ENCODE measurements around the gene VRK2. TPM values are rescaled to one million over a fixed set of nuclear protein-coding genes. Genes with fewer than 3 reads are reported as not detected.
"Not testable (repeated sequence)": the region's sequence is repeated elsewhere in the genome, so short reads cannot be mapped to it uniquely, and the experiment has no call there.

VRK2 gene
- total RNA-seq, 1 donor from 2014 or later, result 18.6 TPM

DNA sequence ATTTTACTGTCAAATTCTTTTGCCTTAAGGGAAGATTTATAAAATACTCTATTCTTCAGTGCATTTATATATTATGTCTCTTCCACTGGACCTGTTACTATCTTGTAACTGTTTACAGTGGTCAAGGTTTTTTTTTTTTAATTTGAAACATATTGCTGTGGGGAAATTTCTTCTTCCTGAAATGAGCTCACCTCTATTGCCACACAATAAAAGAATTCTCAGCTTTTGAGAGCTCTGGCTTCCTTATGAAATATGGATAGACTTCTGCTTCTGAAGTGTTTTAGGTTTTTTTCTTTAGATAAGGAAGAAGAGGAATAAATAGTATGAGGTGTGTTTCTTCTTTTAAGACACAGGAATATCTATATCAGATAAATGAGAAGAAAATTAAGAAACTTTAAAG, 7.7 kb downstream of the VRK2 start:
- no peak for DNase-seq (ENCODE audit: low read depth)

DNA sequence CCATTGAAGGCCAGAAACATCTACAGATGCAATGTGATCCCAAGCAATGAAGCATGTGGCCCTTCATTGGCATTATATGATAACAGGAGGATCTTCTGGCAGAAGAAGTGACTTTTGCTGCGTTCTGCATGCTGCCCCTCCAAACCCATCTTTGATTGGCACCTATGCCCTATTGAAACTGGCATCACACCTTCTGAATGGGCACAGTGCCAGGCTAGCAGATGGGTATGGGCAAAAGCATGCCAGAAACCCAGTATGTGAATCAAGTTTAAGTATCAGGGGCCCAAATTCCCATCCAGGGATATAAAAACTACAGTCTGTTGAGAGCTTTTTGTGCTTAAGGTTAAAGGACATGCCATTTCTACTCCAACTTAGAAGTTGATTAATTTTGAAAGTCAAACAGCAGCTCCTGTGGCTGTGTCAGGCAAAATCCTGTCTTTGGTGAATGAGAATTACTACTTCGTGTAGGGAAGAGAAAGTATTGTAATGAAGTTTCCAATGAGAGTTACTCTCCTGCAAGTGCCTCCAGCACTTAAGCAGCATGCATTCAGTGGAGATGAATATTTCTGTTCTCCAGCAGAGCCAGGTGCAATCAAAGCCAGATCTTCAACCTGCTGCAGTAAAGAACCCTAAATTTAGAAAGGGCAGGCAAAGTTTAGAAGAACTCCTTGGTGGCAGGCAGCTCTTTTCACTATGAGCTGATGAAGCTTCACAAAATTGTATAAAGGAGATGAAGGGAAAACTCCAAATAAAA, 8.6 kb downstream of the VRK2 start:
- no peak for DNase-seq (ENCODE audit: low read depth)

DNA sequence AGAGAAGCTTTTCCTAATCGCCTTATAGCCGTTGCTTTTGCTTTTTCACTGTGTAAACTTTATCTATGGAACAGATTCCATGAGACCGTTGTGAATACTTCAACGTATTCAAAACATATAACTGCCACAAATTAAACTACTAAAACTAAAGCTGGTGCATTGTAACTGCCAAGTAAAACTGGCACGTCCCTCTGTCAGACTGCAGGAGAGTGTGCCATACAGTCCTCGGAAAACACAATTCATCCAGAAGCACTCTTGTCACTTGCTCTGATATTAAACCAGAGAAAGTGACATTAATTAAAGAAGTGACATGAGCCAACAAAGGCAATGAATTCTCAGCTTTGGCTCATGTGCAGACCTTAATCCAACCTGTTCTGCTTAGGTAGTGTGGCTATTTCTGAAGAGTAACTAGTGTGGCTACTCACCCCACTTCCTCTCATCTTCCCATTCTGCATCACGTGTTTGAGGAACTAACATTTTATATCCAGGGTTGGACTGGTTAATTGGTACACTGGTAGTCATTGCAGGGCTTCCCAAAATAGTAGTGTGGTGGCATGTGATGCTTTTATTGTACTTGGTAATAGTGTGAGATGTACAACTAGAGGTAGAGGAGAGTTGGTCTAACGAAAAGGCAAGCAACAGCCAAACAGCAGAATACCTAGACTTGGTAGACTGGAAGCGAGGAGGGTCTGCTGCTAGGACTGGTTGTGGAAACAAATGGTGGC, 9.7 kb downstream of the VRK2 start:
- DNase-seq (ENCODE audit: low read depth), result no peak

DNA sequence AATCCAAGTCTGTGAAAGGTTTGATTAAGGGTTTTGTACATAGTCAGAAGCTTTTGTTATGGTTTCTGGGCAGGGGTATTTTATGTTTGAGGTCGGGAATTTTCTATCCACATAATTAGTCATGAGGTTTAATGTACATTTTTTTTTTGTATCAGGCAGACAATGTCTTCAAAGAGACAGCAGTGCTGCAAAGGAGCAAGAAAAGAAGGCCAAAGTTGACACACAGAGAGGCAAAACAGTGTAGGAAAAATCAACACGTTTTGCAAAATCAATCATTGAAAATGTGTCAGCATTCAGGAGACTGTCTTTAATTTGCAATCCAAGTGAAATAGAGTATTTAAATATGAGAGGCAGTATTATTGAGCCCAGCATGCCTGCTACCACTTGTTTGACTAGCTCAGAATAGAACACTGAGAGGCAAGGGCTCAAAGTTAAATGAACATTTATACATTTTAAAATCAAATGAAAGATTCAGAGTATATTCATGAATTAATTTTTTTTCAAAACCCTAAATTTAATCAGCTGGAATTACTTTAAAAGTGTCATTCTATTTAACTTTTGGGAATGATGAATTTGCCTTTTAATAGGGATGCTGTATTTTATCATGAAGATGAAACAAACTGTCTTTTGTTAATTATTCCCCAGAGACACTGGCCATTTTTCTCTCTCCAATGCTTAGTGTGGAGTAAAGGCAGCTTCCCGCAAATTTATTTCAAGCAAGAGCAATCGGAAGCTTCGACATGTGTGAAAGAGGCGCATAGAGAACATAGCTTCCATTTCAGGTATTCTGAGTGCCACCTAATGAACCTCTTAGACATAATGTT, 11.3 kb downstream of the VRK2 start:
- no peak for DNase-seq (ENCODE audit: low read depth)

DNA sequence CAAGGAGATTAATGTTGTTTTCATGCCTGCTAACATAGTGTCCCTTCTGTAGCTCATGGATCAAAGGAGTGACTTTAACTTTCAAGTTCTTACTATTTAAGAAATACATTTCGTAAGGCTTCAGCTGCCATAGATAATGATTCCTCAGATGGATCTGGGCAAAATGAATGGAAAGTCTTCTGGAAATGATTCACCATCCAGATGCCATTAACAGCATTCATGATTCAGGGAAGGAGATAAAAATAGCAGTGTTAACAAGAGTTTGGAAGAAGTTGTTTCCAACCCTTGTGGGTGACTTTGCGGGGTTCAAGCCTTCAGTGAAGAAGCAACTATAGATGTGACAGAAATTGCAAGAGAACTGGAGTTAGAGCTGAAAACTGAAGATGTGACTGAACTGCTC, 17.0 kb downstream of the VRK2 start:
- DNase-seq (ENCODE audit: low read depth), result peak; percentile 68

DNA sequence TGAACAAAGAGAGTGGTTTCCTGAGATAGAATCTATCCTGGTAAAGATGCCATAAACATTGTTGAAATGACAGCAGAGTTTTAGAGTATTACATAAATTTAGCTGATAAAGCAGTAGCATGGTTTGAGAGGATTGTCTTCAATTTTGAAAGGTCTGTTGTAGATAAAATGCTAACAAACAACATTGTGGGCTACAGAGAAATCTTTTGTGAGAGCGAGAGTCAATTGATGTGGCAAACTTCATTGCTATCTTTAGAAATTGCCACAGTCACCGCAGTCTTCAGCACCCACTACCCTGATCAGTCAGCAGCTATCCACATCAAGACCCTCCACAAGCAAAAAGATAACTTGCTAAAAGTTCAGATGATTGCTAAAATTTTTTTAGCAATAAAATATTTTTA, 17.5 kb downstream of the VRK2 start:
- DNase-seq (ENCODE audit: low read depth), result no peak

DNA sequence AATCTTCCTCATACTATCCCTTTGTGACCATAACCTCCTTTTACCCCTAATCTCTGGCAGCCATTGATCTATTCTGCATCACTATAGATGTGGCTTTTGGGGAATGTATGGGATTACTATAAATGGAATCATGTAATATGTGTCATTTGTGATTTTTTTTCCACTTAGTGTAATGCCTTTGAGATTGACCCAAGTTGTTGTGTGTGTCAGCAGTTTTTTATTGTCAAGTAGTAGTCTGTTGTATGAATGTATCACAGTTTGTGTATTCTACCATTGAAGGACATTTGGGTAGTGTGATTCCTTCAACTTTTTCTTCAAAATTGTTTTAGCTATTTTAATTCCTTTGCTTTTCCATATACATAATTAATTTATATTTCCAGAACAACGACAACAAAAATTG, 18.6 kb downstream of the VRK2 start:
- no peak for DNase-seq (ENCODE audit: low read depth)

DNA sequence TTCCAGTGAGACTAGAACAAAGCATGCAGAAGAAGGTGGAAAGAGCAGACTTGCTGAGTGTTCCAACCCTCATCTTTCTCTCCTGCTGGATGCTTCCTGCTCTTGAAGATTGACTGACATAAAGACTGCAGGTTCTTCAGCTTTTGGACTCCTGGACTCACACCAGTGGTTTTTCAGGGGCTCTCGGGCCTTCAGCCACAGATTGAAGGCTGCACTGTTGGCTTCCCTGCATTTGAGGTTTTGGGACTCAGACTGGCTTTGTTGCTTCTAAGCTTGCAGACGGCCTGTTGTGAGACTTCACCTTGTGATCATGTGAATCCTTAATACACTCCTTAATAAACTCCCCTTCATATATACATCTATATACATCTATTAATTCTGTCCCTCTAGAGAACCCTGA, 20.4 kb downstream of the VRK2 start:
- DNase-seq (ENCODE audit: low read depth), result no peak

DNA sequence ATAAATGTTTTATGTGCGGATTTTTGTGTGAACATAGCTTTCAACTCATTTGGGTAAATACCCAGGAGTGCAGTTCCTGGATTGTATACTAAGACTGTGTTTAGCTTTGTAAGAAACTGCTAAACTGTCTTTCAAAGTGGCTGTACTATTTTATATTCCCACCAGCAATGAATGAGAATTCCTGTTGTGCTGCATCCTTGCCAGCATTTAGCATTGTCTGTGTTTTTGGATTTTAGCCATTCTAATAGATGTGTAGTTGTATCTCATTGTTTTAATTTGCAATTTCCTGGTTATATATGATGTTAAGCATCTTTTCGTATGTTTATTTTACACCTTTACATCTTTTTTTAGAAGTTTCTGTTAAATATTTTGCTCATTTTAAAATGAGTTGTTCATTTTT, 24.2 kb downstream of the VRK2 start:
- DNase-seq (ENCODE audit: low read depth), result no peak

DNA sequence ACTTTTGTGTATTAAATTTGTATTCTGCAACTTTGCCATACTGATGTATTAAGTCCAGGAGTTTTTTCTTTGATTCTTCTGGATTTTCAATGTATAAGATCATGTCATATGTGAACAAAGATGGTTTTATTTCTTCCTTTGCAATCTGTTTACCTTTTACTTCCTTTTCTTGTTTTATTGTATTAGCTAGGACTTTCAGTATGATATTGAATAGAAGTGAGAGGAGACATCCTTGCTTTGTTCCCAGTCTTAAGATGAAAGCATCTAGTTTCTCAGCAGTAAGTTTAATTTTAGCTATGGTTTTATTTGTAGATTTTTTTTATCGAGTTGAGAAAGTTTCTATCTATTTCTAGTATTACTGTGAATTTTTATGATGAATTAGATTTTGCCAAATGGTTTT, 25.5 kb downstream of the VRK2 start:
- no peak for DNase-seq (ENCODE audit: low read depth)

DNA sequence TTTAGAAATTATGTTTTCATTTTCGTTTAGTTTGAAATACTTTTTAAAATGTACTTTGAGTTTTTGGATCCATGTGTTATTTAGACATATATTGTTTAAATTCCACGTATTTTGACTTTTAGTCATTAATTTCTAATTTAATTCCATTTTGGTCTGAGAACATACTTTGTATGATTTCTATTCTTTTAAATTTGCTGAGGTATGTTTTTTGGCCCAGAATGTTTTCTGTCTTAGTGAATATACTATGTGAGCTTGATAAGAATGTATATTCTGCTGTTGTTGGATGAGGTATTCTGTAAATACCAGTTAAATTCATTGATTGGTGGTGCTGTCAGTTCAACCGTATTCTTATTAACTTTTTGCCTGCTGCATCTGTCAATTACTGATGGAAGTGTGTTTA, 26.4 kb downstream of the VRK2 start:
- DNase-seq (ENCODE audit: low read depth), result no peak

DNA sequence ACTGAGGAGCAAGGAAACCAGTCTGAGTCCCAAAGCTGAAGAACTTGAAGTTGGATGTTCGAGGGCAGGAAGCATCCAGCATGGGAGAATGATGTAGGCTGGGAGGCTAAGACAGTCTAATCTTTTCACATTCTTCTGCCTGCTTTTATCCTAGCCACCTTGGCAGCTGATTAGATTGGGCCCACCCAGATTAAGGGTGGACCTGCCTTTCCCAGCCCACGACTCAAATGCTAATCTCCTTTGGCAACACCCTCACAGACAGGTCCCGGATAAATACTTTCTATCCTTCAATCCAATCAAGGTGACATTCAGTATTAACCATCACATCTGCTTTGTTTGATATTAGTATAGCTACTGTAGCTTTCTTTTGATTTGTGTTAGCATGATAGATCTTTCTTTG, 27.1 kb downstream of the VRK2 start:
- no peak for DNase-seq (ENCODE audit: low read depth)

DNA sequence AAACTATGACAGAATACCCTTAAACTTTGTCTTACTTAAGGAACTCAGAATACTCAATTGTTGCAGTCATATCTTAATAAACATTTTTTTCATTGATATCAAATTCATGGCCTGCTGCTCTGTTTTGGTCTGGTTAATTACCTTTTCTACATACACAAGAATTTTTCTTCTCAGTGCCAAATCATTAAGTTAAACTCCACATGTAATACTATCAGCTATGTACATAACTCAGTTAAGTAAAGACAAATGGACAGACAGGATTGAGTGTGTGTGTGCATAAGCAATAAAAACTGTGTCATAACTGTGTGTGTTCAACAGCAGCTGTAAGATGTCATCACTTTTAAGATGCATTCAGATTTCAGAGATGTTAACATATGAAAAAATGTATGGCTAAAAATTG, 34.4 kb downstream of the VRK2 start:
- no peak for DNase-seq (ENCODE audit: low read depth)

DNA sequence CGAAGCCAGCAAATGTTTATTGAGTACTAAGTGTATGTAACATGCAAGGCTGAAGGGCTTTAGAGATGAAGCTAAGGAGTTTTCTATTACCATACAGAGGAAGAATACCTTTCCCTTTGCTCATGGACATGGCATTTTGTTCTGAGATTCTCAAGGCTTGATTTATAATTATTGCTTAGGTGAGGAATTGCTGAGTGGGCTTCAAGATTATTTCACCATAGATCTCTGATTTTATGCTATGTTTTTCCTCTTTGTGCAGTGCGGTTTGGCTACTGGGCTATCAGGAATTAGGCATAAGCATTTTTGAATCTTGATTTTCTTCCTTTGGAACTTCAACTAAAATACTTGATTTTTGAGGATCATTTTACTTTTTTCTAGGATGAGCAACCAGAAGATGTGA, 42.5 kb downstream of the VRK2 start:
- no peak for DNase-seq (ENCODE audit: low read depth)

DNA sequence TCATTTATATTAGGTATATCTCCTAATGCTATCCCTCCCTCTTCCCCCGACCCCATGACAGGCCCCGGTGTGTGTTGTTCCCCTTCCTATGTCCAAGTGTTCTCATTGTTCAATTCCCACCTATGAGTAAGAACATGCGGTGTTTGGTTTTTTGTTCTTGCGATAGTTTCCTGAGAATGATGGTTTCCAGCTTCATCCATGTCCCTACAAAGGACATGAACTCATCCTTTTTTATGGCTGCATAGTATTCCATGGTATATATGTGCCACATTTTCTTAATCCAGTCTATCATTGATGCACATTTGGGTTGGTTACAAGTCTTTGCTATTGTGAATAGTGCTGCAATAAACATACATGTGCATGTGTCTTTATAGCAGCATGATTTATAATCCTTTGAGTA, 46.2 kb downstream of the VRK2 start:
- DNase-seq (ENCODE audit: low read depth), result not testable (repeated sequence)

DNA sequence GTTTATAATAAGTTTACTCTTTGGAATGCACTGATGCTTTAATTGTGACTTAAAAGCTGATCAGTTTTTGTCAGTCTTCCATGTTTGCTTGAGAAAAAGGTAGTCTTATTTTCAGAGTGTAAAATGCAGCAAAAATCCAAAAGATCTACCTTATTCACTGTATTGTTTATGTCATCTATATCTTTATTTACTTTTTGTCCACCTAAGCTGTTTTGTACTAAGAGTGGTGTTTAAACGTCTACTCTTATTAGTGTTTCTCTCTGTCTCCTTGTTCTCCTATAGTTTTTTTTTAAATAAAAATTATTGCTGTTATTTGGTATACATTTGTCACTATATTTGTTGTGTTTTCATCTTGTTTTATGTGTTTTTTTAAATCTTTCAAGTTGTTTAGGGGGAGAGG, 50.4 kb downstream of the VRK2 start:
- DNase-seq (ENCODE audit: low read depth), result no peak

DNA sequence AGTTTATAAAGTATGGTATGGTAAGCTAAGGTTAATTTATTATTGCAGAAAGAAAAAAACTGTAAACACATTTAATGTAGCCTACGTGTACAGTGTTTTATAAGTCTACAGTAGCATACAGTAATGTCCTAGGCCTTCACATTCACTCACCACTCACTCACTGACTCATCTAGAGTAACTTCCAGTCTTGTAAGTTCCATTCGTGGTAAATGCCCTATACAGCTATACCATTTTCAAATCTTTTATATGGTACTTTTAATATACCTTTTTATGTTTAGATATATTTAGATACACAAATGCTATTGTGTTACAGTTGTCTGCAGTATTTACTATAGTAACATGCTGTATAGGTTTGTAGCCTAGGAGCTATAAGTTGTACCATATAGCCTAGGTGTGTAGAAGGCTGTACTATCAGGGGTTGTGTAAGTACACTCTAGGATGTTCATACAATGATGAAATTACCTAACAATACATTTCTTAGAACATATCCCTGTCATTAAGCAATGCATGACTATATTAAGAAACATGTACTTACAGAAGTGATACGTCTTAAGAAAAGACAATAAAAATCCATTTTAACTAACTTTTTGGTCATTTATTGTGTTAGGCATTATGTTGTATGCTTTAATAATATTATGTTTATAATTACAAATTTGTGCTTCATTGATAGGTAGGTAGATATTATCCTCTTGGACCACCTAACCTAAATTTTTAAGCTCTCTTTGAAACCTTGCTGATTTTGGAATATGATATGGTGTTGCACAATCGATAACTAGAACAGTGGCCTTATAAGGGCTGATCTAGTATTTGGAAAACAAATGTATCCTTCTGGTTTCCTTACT, 51.9 kb downstream of the VRK2 start:
- DNase-seq (ENCODE audit: low read depth), result no peak

DNA sequence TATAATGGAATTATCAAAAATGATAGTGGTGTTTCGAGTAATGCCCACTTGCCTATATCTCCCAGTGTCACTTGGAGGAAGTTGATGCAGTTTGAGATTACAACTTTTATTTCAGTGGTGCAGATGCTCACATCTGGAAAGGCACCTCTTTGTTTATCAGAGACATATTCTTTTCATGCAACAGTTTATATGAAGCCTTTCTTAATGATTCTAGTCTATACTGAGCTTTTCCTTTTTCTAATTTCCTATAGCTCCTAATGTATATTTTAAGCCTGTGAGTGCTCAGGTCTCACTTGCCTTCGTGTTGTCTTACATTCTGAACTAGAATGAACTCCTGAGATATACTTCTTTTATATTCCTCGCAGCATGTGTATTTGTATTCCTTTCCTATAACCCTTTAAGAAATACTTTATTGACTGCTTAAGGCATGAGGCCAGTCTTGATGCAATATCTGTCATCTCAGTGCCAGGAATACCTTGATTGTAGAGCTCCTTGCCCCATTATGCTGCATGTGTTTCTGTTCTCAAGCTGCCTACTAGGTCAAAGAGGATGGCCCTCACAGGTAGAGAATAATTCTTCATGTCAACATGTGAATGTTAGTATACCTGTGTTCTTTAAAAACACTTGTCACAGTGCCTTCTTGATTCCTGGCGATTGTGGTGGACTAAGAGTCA, 52.6 kb downstream of the VRK2 start:
- no peak for DNase-seq (ENCODE audit: low read depth)

DNA sequence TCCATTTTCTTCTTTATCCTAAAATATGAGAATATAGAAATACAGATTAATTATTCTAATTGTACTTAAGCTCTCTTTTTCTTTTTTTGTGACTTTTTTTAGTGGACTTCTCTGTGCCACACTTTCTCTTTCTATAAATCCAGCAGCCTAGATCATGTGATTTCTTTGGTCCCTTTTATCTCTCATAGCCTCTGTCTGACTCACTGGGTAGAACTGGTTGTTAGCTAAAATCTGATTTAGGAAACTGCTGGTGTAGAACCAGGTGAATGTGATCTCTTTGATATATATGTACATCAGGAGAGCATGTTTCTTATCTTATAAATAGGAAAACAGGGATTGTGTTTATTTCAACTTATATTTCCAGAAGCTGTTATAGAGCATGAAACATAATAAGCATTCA, 54.9 kb downstream of the VRK2 start:
- no peak for DNase-seq (ENCODE audit: low read depth)

DNA sequence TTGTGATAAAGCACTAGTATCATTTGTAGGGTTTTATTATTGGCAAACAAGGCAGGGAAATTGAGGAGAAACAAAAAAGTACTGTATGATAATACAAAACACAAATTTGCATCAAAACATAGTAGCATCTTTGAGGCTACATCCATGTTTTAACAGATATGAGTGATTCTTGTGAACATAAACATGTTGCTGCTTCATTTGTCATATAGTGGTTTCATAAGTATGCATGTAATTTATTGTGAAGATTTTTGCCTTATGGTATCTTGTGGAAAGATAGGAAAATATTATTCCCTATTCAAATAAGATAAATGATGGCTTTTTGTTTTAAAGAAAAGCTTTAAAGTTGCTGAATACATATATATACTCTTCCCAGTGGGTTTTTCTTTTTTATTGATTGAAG, 60.3 kb downstream of the VRK2 start:
- no peak for DNase-seq (ENCODE audit: low read depth)
